WTC11 (cell line): Measurements from ENCODE around the gene PARM1. TPM values are rescaled to one million over a fixed set of nuclear protein-coding genes. Genes with fewer than 3 reads are reported as not detected.

Source experiments
- ATAC-seq: fragments of 200-7000 bp; cut with Tn5 transposase; 2 replicates; pipeline ENCODE4 v1.10.0; 2021; ENCODE audit warnings: mild to moderate bottlenecking, moderate library complexity
- CTCF ChIA-PET: fragments of 300-600 bp; sonication (Branson Sonifier 250); formaldehyde crosslinking; loops from one replicate; lab custom pipeline; 2021; ENCODE audit warnings: antibody characterized with exemption; lab: Charles Lee
- POLR2A ChIA-PET: fragments of 350-600 bp; sonication (Branson Sonifier 250); formaldehyde crosslinking; loops from one replicate; lab custom pipeline; 2021; ENCODE audit warnings: antibody characterized with exemption; lab: Charles Lee
- DNase-seq: peaks from one replicate; pipeline ENCODE4 v3.0.0; 2021; ENCODE audit warnings: low spot score
- H3K27ac Mint-ChIP-seq: 2 replicates; pipeline ENCODE4 v1.8.0; 2021; ENCODE audit warnings: mixed read lengths
- H3K27me3 Mint-ChIP-seq: 2 replicates; pipeline ENCODE4 v1.8.0; 2021; ENCODE audit warnings: low read depth, mild to moderate bottlenecking, moderate library complexity, mixed read lengths
- H3K36me3 Mint-ChIP-seq: 2 replicates; pipeline ENCODE4 v1.8.0; 2021; ENCODE audit warnings: mixed read lengths
- H3K4me1 Mint-ChIP-seq: 2 replicates; pipeline ENCODE4 v1.8.0; 2022; ENCODE audit warnings: mixed read lengths
- H3K4me3 Mint-ChIP-seq: 2 replicates; pipeline ENCODE4 v1.8.0; 2021; ENCODE audit warnings: mild to moderate bottlenecking, moderate library complexity, mixed read lengths
- H3K9me3 Mint-ChIP-seq: 2 replicates; pipeline ENCODE4 v1.8.0; 2021; ENCODE audit warnings: mixed read lengths
- CREM ChIP-seq: sonication (generic); formaldehyde crosslinking; IDR thresholded peaks from 2 replicates; pipeline ENCODE4 v1.8.1; 2022; ENCODE audit warnings: mild to moderate bottlenecking, missing genetic modification reagents, moderate library complexity
- EMX1 ChIP-seq: fragments of 250-450 bp; sonication (Bioruptor Pico); IDR thresholded peaks from 2 replicates; pipeline ENCODE4 v1.8.0; 2021; ENCODE audit warnings: mild to moderate bottlenecking
- FOXP1 ChIP-seq: sonication (generic); formaldehyde crosslinking; IDR thresholded peaks from 2 replicates; pipeline ENCODE4 v1.8.0; 2022; ENCODE audit warnings: missing genetic modification reagents, mild to moderate bottlenecking, moderate library complexity, borderline replicate concordance
- GTF2I ChIP-seq: fragments of 250-450 bp; sonication (Bioruptor Pico); conservative IDR thresholded peaks from 2 replicates; pipeline ENCODE4 v1.4.0; 2021; ENCODE audit warnings: mild to moderate bottlenecking
- MXD4 ChIP-seq: fragments of 250-450 bp; sonication (Bioruptor Pico); IDR thresholded peaks from 2 replicates; pipeline ENCODE4 v1.8.0; 2021; ENCODE audit warnings: mild to moderate bottlenecking, moderate library complexity, borderline replicate concordance
- RELA ChIP-seq: sonication (generic); formaldehyde crosslinking; IDR thresholded peaks from 2 replicates; pipeline ENCODE4 v1.8.1; 2022; ENCODE audit warnings: missing genetic modification reagents, mild to moderate bottlenecking, borderline replicate concordance
- SMAD3 ChIP-seq: sonication (generic); formaldehyde crosslinking; IDR thresholded peaks from 2 replicates; pipeline ENCODE4 v1.8.0; 2022; ENCODE audit warnings: missing genetic modification reagents, mild to moderate bottlenecking, borderline replicate concordance
- TP53 ChIP-seq: sonication (generic); formaldehyde crosslinking; IDR thresholded peaks from 2 replicates; pipeline ENCODE4 v1.8.1; 2023; ENCODE audit warnings: mild to moderate bottlenecking, missing genetic modification reagents
- total RNA-seq: library from RNA; stranded (reverse); gene quantifications from 3 replicates; pipeline ENCODE4 v1.2.3, GENCODE V29; 2021
- TF ChIP-seq, protein P1 (sequence below): fragments of 250-450 bp; sonication (Bioruptor Pico); IDR thresholded peaks from 2 replicates; pipeline ENCODE4 v1.9.0; 2021; ENCODE audit warnings: mild to moderate bottlenecking, borderline replicate concordance
- TF ChIP-seq, protein P2 (sequence below): sonication (generic); formaldehyde crosslinking; IDR thresholded peaks from 2 replicates; pipeline ENCODE4 v1.8.1; 2022; ENCODE audit warnings: mild to moderate bottlenecking, moderate library complexity, missing genetic modification reagents
- TF ChIP-seq, protein P3 (sequence below): sonication (generic); formaldehyde crosslinking; IDR thresholded peaks from 2 replicates; pipeline ENCODE4 v1.8.1; 2022; ENCODE audit warnings: low read depth, missing genetic modification reagents, borderline replicate concordance
- TF ChIP-seq, protein P4 (sequence below): sonication (generic); formaldehyde crosslinking; IDR thresholded peaks from 2 replicates; pipeline ENCODE4 v1.8.0; 2022; ENCODE audit warnings: mild to moderate bottlenecking, missing genetic modification reagents
- TF ChIP-seq, protein P5 (sequence below): sonication (generic); formaldehyde crosslinking; IDR thresholded peaks from 2 replicates; pipeline ENCODE4 v1.8.0; 2023; ENCODE audit warnings: missing genetic modification reagents, mild to moderate bottlenecking, borderline replicate concordance

Gene PARM1
- total RNA-seq, 1 experiment from 2014 or later = 6.3 TPM

DNA sequence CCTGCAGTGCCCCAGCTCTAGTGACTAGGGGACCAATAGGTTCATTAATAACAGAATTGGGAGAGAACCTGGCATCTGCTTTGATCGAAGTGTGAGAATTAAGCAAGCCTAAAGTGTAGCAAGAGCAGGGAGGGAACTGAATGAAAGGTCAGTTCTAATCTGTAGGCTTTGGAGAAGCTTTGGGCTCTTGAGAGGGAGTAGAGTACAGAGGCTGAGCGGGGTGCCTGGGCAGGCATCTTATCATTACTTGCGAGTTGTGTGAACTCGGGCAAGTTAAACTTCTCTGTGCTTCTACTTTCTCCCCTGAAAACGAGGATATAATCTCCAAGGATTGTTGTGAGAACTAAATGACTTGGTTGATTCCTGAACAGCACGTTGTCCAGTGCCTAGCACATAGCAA is 906 bp upstream of the PARM1 start (continued):
- TF ChIP-seq, protein P1, sequence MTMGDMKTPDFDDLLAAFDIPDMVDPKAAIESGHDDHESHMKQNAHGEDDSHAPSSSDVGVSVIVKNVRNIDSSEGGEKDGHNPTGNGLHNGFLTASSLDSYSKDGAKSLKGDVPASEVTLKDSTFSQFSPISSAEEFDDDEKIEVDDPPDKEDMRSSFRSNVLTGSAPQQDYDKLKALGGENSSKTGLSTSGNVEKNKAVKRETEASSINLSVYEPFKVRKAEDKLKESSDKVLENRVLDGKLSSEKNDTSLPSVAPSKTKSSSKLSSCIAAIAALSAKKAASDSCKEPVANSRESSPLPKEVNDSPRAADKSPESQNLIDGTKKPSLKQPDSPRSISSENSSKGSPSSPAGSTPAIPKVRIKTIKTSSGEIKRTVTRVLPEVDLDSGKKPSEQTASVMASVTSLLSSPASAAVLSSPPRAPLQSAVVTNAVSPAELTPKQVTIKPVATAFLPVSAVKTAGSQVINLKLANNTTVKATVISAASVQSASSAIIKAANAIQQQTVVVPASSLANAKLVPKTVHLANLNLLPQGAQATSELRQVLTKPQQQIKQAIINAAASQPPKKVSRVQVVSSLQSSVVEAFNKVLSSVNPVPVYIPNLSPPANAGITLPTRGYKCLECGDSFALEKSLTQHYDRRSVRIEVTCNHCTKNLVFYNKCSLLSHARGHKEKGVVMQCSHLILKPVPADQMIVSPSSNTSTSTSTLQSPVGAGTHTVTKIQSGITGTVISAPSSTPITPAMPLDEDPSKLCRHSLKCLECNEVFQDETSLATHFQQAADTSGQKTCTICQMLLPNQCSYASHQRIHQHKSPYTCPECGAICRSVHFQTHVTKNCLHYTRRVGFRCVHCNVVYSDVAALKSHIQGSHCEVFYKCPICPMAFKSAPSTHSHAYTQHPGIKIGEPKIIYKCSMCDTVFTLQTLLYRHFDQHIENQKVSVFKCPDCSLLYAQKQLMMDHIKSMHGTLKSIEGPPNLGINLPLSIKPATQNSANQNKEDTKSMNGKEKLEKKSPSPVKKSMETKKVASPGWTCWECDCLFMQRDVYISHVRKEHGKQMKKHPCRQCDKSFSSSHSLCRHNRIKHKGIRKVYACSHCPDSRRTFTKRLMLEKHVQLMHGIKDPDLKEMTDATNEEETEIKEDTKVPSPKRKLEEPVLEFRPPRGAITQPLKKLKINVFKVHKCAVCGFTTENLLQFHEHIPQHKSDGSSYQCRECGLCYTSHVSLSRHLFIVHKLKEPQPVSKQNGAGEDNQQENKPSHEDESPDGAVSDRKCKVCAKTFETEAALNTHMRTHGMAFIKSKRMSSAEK (CRISPR knock-in tag) = no peak
- TF ChIP-seq SMAD3 (no peak), MXD4 (CRISPR knock-in tag) (no peak)
- TF ChIP-seq, protein P2, sequence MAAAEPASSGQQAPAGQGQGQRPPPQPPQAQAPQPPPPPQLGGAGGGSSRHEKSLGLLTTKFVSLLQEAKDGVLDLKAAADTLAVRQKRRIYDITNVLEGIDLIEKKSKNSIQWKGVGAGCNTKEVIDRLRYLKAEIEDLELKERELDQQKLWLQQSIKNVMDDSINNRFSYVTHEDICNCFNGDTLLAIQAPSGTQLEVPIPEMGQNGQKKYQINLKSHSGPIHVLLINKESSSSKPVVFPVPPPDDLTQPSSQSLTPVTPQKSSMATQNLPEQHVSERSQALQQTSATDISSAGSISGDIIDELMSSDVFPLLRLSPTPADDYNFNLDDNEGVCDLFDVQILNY = no peak

DNA sequence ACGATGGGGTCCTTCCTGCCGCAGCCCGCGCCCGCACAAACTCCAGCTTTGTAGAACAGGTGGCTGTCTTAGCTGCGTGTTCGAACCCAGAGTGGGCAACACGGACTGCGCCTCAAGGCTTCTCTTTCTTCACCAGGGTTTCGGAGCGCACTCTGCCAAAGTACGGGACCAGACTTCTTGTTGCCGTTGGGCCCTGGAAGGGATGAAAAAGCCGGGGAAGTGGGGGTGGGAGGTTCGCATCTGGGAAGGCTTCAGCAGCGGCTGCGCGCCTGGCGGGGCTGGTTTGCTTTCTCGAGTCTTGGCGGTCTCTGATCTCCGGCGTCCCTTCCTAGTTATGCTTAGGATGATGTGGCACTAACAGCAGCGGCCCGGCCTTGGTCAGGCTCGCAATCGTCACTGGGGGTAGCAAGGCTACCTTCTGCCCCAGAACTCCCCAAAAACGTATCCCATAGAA is 673 bp downstream of the PARM1 start:
- CTCF ChIA-PET = interaction anchor here (0.9 to 4.0 kb wide), 11 partner anchors 10 to 539 kb away, joined by 3 to 23 read pairs (median 5); no protein-coding TSS in a partner anchor
- ATAC-seq (no peak), DNase-seq (no peak)
- no peaks in the 10 kb centered on the region for H3K36me3 Mint-ChIP-seq
- TF ChIP-seq, protein P3, sequence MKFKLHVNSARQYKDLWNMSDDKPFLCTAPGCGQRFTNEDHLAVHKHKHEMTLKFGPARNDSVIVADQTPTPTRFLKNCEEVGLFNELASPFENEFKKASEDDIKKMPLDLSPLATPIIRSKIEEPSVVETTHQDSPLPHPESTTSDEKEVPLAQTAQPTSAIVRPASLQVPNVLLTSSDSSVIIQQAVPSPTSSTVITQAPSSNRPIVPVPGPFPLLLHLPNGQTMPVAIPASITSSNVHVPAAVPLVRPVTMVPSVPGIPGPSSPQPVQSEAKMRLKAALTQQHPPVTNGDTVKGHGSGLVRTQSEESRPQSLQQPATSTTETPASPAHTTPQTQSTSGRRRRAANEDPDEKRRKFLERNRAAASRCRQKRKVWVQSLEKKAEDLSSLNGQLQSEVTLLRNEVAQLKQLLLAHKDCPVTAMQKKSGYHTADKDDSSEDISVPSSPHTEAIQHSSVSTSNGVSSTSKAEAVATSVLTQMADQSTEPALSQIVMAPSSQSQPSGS (CRISPR knock-in tag) = no peak
- TF ChIP-seq FOXP1 (CRISPR knock-in tag) = no peak
- TF ChIP-seq, protein P4, sequence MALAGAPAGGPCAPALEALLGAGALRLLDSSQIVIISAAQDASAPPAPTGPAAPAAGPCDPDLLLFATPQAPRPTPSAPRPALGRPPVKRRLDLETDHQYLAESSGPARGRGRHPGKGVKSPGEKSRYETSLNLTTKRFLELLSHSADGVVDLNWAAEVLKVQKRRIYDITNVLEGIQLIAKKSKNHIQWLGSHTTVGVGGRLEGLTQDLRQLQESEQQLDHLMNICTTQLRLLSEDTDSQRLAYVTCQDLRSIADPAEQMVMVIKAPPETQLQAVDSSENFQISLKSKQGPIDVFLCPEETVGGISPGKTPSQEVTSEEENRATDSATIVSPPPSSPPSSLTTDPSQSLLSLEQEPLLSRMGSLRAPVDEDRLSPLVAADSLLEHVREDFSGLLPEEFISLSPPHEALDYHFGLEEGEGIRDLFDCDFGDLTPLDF (CRISPR knock-in tag) = no peak
- TF ChIP-seq CREM (CRISPR knock-in tag) = 0 out of 2 replicates have a peak, but pooled peaks have one; percentile 12
- TF ChIP-seq GTF2I (CRISPR knock-in tag) = peak; percentile 42; the same call in 1 of the 2 replicates
- no peaks in the 10 kb centered on the region for H3K9me3 Mint-ChIP-seq
- H3K4me1 Mint-ChIP-seq = peaks cover 33% of the 10 kb centered on the region
- peaks cover 43% of the 10 kb centered on the region for H3K27me3 Mint-ChIP-seq
- H3K4me3 Mint-ChIP-seq = peak overlapping the region; percentile 89
- POLR2A ChIA-PET = interaction anchor here (1.0 kb wide), 1 partner anchor 140 kb away, joined by 3 read pairs; the partner anchor contains the start of gene BTC
- H3K27ac Mint-ChIP-seq = no peak overlapping the region

DNA sequence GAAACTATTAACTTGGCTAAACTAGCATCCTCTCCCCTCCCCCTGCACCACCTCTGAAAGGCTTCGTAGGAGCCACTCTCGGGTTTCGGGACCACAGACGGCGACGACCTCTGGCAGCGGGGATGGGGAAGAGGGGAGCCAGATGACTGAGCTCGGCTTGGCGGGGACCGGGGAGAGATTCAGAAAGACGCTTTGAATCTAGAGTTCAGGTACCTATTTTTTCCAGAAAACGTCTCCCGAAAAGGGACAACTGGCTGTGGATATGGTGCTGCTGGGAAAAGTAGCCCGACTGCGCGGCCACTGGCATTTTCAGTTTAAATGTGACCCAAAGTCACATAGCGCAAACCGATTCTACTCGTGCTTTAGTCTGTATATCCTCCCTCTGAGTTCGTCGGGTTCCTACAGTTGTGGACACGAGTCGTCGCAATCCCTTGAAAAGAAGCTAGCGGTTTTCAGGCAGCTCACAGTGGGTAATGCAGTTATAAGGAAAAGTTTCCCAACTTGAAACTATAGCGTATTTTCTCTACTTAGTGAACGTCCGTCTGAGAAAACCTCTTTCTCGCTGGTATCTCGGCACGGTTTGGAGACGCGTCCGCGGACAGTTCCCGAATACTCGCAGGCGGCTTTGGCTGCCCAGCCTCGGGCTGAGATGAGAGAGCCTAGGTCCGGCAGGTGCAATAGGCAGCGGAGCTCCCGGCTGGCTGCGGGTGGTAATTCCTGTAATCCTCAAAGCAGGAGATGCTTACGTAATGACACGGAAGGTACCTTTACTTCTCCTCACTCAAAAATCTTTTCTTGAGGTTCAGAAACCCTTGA is 1.3 kb downstream of the PARM1 start:
- no peaks in the 10 kb centered on the region for H3K36me3 Mint-ChIP-seq
- H3K4me3 Mint-ChIP-seq = peak overlapping the region; percentile 89
- no peak overlapping the region for H3K27ac Mint-ChIP-seq
- POLR2A ChIA-PET = no interaction called here
- ATAC-seq (peak; percentile 15), DNase-seq (peak; percentile 62)
- CTCF ChIA-PET = interaction anchor here (0.8 to 4.0 kb wide), 7 partner anchors 9 to 356 kb away, joined by 3 to 23 read pairs (median 5); partner anchors contain the start of gene BTC
- TF ChIP-seq TP53 (CRISPR knock-in tag) = no peak
- TF ChIP-seq CREM (CRISPR knock-in tag) = no peak
- no peak for TF ChIP-seq EMX1 (CRISPR knock-in tag)
- TF ChIP-seq RELA (CRISPR knock-in tag) = no peak
- TF ChIP-seq, protein P5, sequence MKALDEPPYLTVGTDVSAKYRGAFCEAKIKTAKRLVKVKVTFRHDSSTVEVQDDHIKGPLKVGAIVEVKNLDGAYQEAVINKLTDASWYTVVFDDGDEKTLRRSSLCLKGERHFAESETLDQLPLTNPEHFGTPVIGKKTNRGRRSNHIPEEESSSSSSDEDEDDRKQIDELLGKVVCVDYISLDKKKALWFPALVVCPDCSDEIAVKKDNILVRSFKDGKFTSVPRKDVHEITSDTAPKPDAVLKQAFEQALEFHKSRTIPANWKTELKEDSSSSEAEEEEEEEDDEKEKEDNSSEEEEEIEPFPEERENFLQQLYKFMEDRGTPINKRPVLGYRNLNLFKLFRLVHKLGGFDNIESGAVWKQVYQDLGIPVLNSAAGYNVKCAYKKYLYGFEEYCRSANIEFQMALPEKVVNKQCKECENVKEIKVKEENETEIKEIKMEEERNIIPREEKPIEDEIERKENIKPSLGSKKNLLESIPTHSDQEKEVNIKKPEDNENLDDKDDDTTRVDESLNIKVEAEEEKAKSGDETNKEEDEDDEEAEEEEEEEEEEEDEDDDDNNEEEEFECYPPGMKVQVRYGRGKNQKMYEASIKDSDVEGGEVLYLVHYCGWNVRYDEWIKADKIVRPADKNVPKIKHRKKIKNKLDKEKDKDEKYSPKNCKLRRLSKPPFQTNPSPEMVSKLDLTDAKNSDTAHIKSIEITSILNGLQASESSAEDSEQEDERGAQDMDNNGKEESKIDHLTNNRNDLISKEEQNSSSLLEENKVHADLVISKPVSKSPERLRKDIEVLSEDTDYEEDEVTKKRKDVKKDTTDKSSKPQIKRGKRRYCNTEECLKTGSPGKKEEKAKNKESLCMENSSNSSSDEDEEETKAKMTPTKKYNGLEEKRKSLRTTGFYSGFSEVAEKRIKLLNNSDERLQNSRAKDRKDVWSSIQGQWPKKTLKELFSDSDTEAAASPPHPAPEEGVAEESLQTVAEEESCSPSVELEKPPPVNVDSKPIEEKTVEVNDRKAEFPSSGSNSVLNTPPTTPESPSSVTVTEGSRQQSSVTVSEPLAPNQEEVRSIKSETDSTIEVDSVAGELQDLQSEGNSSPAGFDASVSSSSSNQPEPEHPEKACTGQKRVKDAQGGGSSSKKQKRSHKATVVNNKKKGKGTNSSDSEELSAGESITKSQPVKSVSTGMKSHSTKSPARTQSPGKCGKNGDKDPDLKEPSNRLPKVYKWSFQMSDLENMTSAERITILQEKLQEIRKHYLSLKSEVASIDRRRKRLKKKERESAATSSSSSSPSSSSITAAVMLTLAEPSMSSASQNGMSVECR (CRISPR knock-in tag) = no peak
- no peaks in the 10 kb centered on the region for H3K9me3 Mint-ChIP-seq
- peaks cover 30% of the 10 kb centered on the region for H3K4me1 Mint-ChIP-seq
- peaks cover 43% of the 10 kb centered on the region for H3K27me3 Mint-ChIP-seq
